GM23248 (cell line): ENCODE results near the gene SLC38A11. TPM values are rescaled to one million over a fixed set of nuclear protein-coding genes. Genes with fewer than 3 reads are reported as not detected.

ENCODE experiments used
- DNase-seq: peaks from one replicate; pipeline ENCODE4 v3.0.0-alpha.2; 2015
- H2AFZ ChIP-seq: fragments of 200-600 bp; sonication (generic); 2 replicates; pipeline ENCODE4 v1.6.1; 2016; ENCODE audit warnings: antibody characterized with exemption
- H3F3A ChIP-seq: fragments of 200-600 bp; sonication (generic); 2 replicates; pipeline ENCODE4 v1.6.1; 2016; ENCODE audit warnings: mild to moderate bottlenecking, antibody characterized with exemption, mixed run types; ENCODE audit not compliant: insufficient read depth
- H3K27ac ChIP-seq: fragments of 200-600 bp; sonication (generic); 2 replicates; pipeline ENCODE4 v1.5.1; 2016; ENCODE audit warnings: mild to moderate bottlenecking
- H3K27me3 ChIP-seq: fragments of 200-600 bp; sonication (generic); replicated peaks from 2 replicates; pipeline ENCODE4 v1.6.1; 2016; ENCODE audit warnings: mild to moderate bottlenecking; ENCODE audit not compliant: insufficient read depth
- H3K36me3 ChIP-seq: fragments of 200-600 bp; sonication (generic); 2 replicates; pipeline ENCODE4 v1.6.1; 2016; ENCODE audit warnings: low read depth, mild to moderate bottlenecking
- H3K4me1 ChIP-seq: fragments of 200-600 bp; sonication (generic); 2 replicates; pipeline ENCODE4 v1.6.1; 2016; ENCODE audit warnings: mild to moderate bottlenecking; ENCODE audit not compliant: insufficient read depth
- H3K4me2 ChIP-seq: fragments of 200-600 bp; sonication (generic); one replicate; pipeline ENCODE4 v1.6.1; 2016; ENCODE audit warnings: mild to moderate bottlenecking; ENCODE audit not compliant: unreplicated experiment
- H3K4me3 ChIP-seq: fragments of 200-600 bp; sonication (generic); 2 replicates; pipeline ENCODE4 v1.5.1; 2016; ENCODE audit warnings: mild to moderate bottlenecking
- H3K79me2 ChIP-seq: fragments of 200-600 bp; sonication (generic); 2 replicates; pipeline ENCODE4 v1.6.1; 2016; ENCODE audit warnings: mild to moderate bottlenecking; ENCODE audit not compliant: insufficient read depth
- H3K9ac ChIP-seq: fragments of 200-600 bp; sonication (generic); 2 replicates; pipeline ENCODE4 v1.6.1; 2016; ENCODE audit warnings: mild to moderate bottlenecking
- H3K9me2 ChIP-seq: fragments of 200-600 bp; sonication (generic); 2 replicates; pipeline ENCODE4 v1.6.1; 2016; ENCODE audit warnings: mixed run types, mild to moderate bottlenecking, moderate library complexity; ENCODE audit not compliant: insufficient read depth
- H3K9me3 ChIP-seq: fragments of 200-600 bp; sonication (generic); one replicate; pipeline ENCODE4 v1.6.1; 2017; ENCODE audit warnings: low read depth
- H4K20me1 ChIP-seq: fragments of 200-600 bp; sonication (generic); 2 replicates; pipeline ENCODE4 v1.6.0; 2016; ENCODE audit not compliant: insufficient read depth
- EZH2 ChIP-seq: fragments of 200-600 bp; sonication (generic); IDR thresholded peaks from 2 replicates; pipeline ENCODE4 v1.6.1; 2018; ENCODE audit warnings: antibody characterized with exemption, mild to moderate bottlenecking; ENCODE audit not compliant: insufficient read depth, poor library complexity, severe bottlenecking
- EZH2phosphoT487 ChIP-seq: fragments of 200-600 bp; sonication (generic); IDR thresholded peaks from 2 replicates; pipeline ENCODE4 v1.6.1; 2018; ENCODE audit warnings: antibody characterized with exemption, moderate library complexity, mild to moderate bottlenecking, low read depth; ENCODE audit not compliant: insufficient read depth
- WGBS, 2 experiments: methylation state at CpG; one replicate each; pipeline ENCODE4 v1.1.6; 2015 to 2017; ENCODE audit warnings: low lambda C conversion rate in 2 of 2, low coverage in 1 of 2; ENCODE audit errors: missing lambda C conversion rate in 2 of 2; 5-methylcytosine and 5-hydroxymethylcytosine counted together
- in situ Hi-C: fragments of 300-500 bp; cut with MboI; formaldehyde crosslinking; loops from 2 replicates; pipeline ENCODE4 v1.15.0; 2020
- polyA plus RNA-seq: library from polyadenylated mRNA; unstranded; fragments of >200 nt; fragmentation: Nextera tagmentation; extraction: Ambion mirVana; gene quantifications from 2 replicates; pipeline ENCODE4 v1.2.1, GENCODE V29; 2016
- total RNA-seq: library from RNA; depleted of rRNA; stranded (reverse); fragments of >200 nt; shearing (Covaris generic); gene quantifications from 2 replicates; pipeline ENCODE4 v1.2.3, GENCODE V29; 2014

Gene SLC38A11
- total and polyA plus RNA-seq, 2 experiments from 2014 or later = not detected

- 88 to 89% methylated on average over 10 of the region's 10 CpGs for WGBS, 2 experiments
These were observed 79.8 kb downstream of the SLC38A11 start for GRCh38 chr2:164875334-164876205.

GRCh38 chr2:164873210-164873908 is 82.0 kb downstream of the SLC38A11 start:
- Histone ChIP-seq H3K9me2 (no peaks in the 10 kb centered on the region), H3K79me2 (no peaks in the 10 kb centered on the region), H3K27me3 (no peaks in the 10 kb centered on the region), H3K27ac (no peak overlapping the region), H3K4me1 (no peaks in the 10 kb centered on the region), H3K4me3 (no peak overlapping the region), H2AFZ (no peak overlapping the region), H4K20me1 (no peaks in the 10 kb centered on the region), H3K4me2 (no peak overlapping the region), H3K36me3 (no peaks in the 10 kb centered on the region), H3F3A (no peaks in the 10 kb centered on the region), H3K9ac (no peak overlapping the region), H3K9me3 (no peaks in the 10 kb centered on the region)
- no peak for DNase-seq
- no peak for TF ChIP-seq EZH2phosphoT487
- no peak for TF ChIP-seq EZH2
- WGBS, 2 experiments = 73 to 77% methylated on average over 9 of the region's 9 CpGs
- in situ Hi-C loops = no loop called here

More at GRCh38 chr2:164875334-164876205, 79.8 kb downstream of the SLC38A11 start:
- H4K20me1 ChIP-seq = no peaks in the 10 kb centered on the region
- no peaks in the 10 kb centered on the region for H3K27me3 ChIP-seq
- no peak overlapping the region for H3K27ac ChIP-seq
- no peak overlapping the region for H3K9ac ChIP-seq
- DNase-seq = no peak
- H3K9me3 ChIP-seq = no peaks in the 10 kb centered on the region
- TF ChIP-seq EZH2 = no peak
- no peak for TF ChIP-seq EZH2phosphoT487
- in situ Hi-C loops = no loop called here
- no peaks in the 10 kb centered on the region for H3F3A ChIP-seq
- H3K4me3 ChIP-seq = no peak overlapping the region
- H3K79me2 ChIP-seq = no peaks in the 10 kb centered on the region
- no peak overlapping the region for H2AFZ ChIP-seq
- no peak overlapping the region for H3K4me2 ChIP-seq
- H3K36me3 ChIP-seq = no peaks in the 10 kb centered on the region
- H3K4me1 ChIP-seq = no peaks in the 10 kb centered on the region
- no peaks in the 10 kb centered on the region for H3K9me2 ChIP-seq

DNA sequence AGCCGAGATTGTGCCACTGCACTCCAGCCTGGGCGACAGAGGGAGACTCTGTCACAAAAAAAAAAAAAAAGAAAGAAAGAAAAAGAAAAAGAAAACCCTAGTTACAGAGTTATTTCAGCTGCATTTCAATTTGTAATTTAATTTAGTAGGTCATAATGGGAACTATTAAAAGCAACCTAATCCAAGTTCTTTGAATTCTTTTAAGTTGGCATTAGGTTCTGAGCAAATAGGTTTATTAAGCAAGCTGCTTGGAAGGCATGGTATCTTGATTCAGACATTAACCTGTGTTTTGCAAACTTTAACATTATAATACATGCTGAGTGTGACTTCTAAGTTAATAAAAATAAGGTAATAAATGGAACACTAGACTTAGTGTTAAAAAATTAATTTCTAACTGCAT is 83.9 kb downstream of the SLC38A11 start:
- Histone ChIP-seq H3K27ac (no peak overlapping the region), H3K36me3 (no peaks in the 10 kb centered on the region), H3K79me2 (no peaks in the 10 kb centered on the region), H4K20me1 (no peaks in the 10 kb centered on the region), H3K4me2 (no peak overlapping the region), H3K4me1 (no peaks in the 10 kb centered on the region), H2AFZ (no peak overlapping the region), H3K9me3 (no peaks in the 10 kb centered on the region), H3K9ac (no peak overlapping the region), H3K9me2 (no peaks in the 10 kb centered on the region), H3K4me3 (no peak overlapping the region), H3F3A (no peaks in the 10 kb centered on the region), H3K27me3 (no peaks in the 10 kb centered on the region)
- WGBS, 2 experiments = 97% methylated on average over 2 of the region's 2 CpGs; no CpG with 5 or more reads in 1 of the 2 experiments
- TF ChIP-seq EZH2 = no peak
- no peak for TF ChIP-seq EZH2phosphoT487
- in situ Hi-C loops = no loop called here
- no peak for DNase-seq

DNA sequence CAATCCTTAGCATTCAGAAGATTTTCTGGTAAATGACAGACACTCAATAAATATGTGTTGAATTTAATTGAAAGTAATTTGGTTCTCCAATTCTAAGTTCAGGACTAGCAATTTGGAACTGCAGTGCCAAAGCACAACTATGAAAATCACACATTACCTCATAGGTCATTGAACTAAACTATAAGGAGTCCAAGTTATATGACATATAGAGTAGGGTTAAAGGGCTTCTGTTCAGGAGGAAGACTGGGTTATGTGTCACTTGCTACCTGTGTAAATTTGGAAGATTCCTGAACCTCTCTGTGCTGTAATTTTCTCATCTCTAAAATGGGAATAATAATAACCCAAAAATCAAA is 85.9 kb downstream of the SLC38A11 start:
- H3K4me2 ChIP-seq = no peak overlapping the region
- no peaks in the 10 kb centered on the region for H3K27me3 ChIP-seq
- no peak overlapping the region for H3K9ac ChIP-seq
- no peak overlapping the region for H3K4me3 ChIP-seq
- no peak for DNase-seq
- no peaks in the 10 kb centered on the region for H3K36me3 ChIP-seq
- H4K20me1 ChIP-seq = no peaks in the 10 kb centered on the region
- no peaks in the 10 kb centered on the region for H3F3A ChIP-seq
- H3K9me2 ChIP-seq = no peaks in the 10 kb centered on the region
- no peaks in the 10 kb centered on the region for H3K9me3 ChIP-seq
- no peaks in the 10 kb centered on the region for H3K4me1 ChIP-seq
- H3K27ac ChIP-seq = no peak overlapping the region
- in situ Hi-C loops = no loop called here
- H2AFZ ChIP-seq = no peak overlapping the region
- no peak for TF ChIP-seq EZH2phosphoT487
- H3K79me2 ChIP-seq = no peaks in the 10 kb centered on the region
